GM23338 (cell line): Measurements from ENCODE around the gene ESR2. TPM values are rescaled to one million over a fixed set of nuclear protein-coding genes. Genes with fewer than 3 reads are reported as not detected.
A peak's percentile ranks its signal among the peaks of the same experiment; 100 is the strongest.

ENCODE experiments used
- ATAC-seq: fragments of 200-7000 bp; cut with Tn5 transposase; 3 replicates; pipeline ENCODE4 v1.9.1; 2020
- DNase-seq: peaks from one replicate; pipeline ENCODE4 v3.0.0-alpha.2; 2015; ENCODE audit warnings: low spot score
- H2AFZ ChIP-seq: fragments of 200-600 bp; sonication (generic); 2 replicates; pipeline ENCODE4 v1.8.0; 2016; ENCODE audit warnings: antibody characterized with exemption, mild to moderate bottlenecking, moderate library complexity
- H3F3A ChIP-seq: fragments of 200-600 bp; sonication (generic); replicated peaks from 2 replicates; pipeline ENCODE4 v1.8.0; 2017; ENCODE audit warnings: antibody characterized with exemption, mixed run types, low read depth
- H3K27ac ChIP-seq: fragments of 200-600 bp; sonication (generic); 2 replicates; pipeline ENCODE4 v1.6.1; 2016; ENCODE audit warnings: low read depth
- H3K27me3 ChIP-seq: fragments of 200-600 bp; sonication (generic); 2 replicates; pipeline ENCODE4 v1.8.0; 2016; ENCODE audit warnings: mild to moderate bottlenecking, mixed run types, moderate library complexity; ENCODE audit not compliant: insufficient read depth
- H3K36me3 ChIP-seq: fragments of 200-600 bp; sonication (generic); 2 replicates; pipeline ENCODE4 v1.8.0; 2016; ENCODE audit warnings: mild to moderate bottlenecking; ENCODE audit not compliant: insufficient read depth
- H3K4me1 ChIP-seq: fragments of 200-600 bp; sonication (generic); 2 replicates; pipeline ENCODE4 v1.8.0; 2016; ENCODE audit warnings: mild to moderate bottlenecking, moderate library complexity; ENCODE audit not compliant: insufficient read depth
- H3K4me2 ChIP-seq: fragments of 200-600 bp; sonication (generic); 2 replicates; pipeline ENCODE4 v1.7.1; 2017; ENCODE audit warnings: mixed run types
- H3K4me3 ChIP-seq: fragments of 200-600 bp; sonication (generic); 2 replicates; pipeline ENCODE4 v1.6.1; 2016; ENCODE audit warnings: mixed run types
- H3K79me2 ChIP-seq: fragments of 200-600 bp; sonication (generic); replicated peaks from 2 replicates; pipeline ENCODE4 v1.8.0; 2017; ENCODE audit warnings: mild to moderate bottlenecking; ENCODE audit not compliant: insufficient read depth
- H3K9me2 ChIP-seq: fragments of 200-600 bp; sonication (generic); 2 replicates; pipeline ENCODE4 v1.8.0; 2017; ENCODE audit not compliant: insufficient read depth
- H4K20me1 ChIP-seq: fragments of 200-600 bp; sonication (generic); replicated peaks from 2 replicates; pipeline ENCODE4 v1.8.0; 2017; ENCODE audit warnings: mild to moderate bottlenecking; ENCODE audit not compliant: insufficient read depth
- H3K27ac Mint-ChIP-seq: 2 replicates; pipeline ENCODE4 v1.8.0; 2020; ENCODE audit warnings: inconsistent platforms, mild to moderate bottlenecking, moderate library complexity, mixed read lengths
- H3K27me3 Mint-ChIP-seq: 3 replicates; pipeline ENCODE4 v1.8.0; 2022; ENCODE audit warnings: low read depth, mild to moderate bottlenecking, moderate library complexity, mixed read lengths, inconsistent platforms; ENCODE audit not compliant: insufficient read depth, poor library complexity
- H3K36me3 Mint-ChIP-seq: 3 replicates; pipeline ENCODE4 v1.8.0; 2021; ENCODE audit warnings: low read depth, mild to moderate bottlenecking, inconsistent platforms, moderate library complexity, mixed read lengths
- H3K4me1 Mint-ChIP-seq: 3 replicates; pipeline ENCODE4 v1.8.0; 2020; ENCODE audit warnings: mild to moderate bottlenecking, inconsistent platforms, mixed read lengths
- H3K4me3 Mint-ChIP-seq: 3 replicates; pipeline ENCODE4 v1.8.0; 2021; ENCODE audit warnings: moderate library complexity, mild to moderate bottlenecking, inconsistent platforms, mixed read lengths
- H3K9me3 Mint-ChIP-seq: 3 replicates; pipeline ENCODE4 v1.8.0; 2020; ENCODE audit warnings: moderate library complexity, mild to moderate bottlenecking, inconsistent platforms, mixed read lengths
- CREB1 ChIP-seq: fragments of 250-450 bp; sonication (Bioruptor Pico); IDR thresholded peaks from 2 replicates; pipeline ENCODE4 v1.5.0; 2020; ENCODE audit warnings: low read depth, mild to moderate bottlenecking, moderate library complexity
- CTCF ChIP-seq, 2 experiments: fragments of 200-600 bp in 1 of 2; sonication (generic) in 1 of 2; conservative IDR thresholded peaks; 2 replicates each; pipeline versions ENCODE4 v1.5.1 to v1.6.1; 2016 to 2017; ENCODE audit warnings: antibody characterized with exemption in 2 of 2, low read depth in 2 of 2, mild to moderate bottlenecking in 2 of 2, moderate library complexity in 1 of 2
- ETS1 ChIP-seq: IDR thresholded peaks from 2 replicates; pipeline ENCODE4 v1.6.1; 2016; ENCODE audit warnings: antibody characterized with exemption
- EZH2 ChIP-seq: fragments of 200-600 bp; sonication (generic); IDR thresholded peaks from one replicate; pipeline ENCODE4 v1.8.0; 2017; ENCODE audit warnings: antibody characterized with exemption, mild to moderate bottlenecking, low read depth; ENCODE audit not compliant: unreplicated experiment
- JUNB ChIP-seq: IDR thresholded peaks from one replicate; pipeline ENCODE4 v1.6.1; 2016; ENCODE audit warnings: antibody characterized with exemption; ENCODE audit not compliant: unreplicated experiment
- NANOG ChIP-seq: IDR thresholded peaks from 2 replicates; pipeline ENCODE4 v1.6.1; 2016; ENCODE audit warnings: antibody characterized with exemption, borderline replicate concordance
- POLR2AphosphoS5 ChIP-seq: IDR thresholded peaks from 2 replicates; pipeline ENCODE4 v1.6.1; 2016; ENCODE audit warnings: antibody characterized with exemption, low read depth
- REST ChIP-seq: IDR thresholded peaks from one replicate; pipeline ENCODE4 v1.6.1; 2018; ENCODE audit warnings: antibody characterized with exemption; ENCODE audit not compliant: unreplicated experiment
- STAT1 ChIP-seq: IDR thresholded peaks from one replicate; pipeline ENCODE4 v1.6.1; 2016; ENCODE audit warnings: antibody characterized with exemption; ENCODE audit not compliant: unreplicated experiment
- ZNF114 ChIP-seq: fragments of 250-450 bp; sonication (Bioruptor Pico); IDR thresholded peaks from 2 replicates; pipeline ENCODE4 v1.5.0; 2020; ENCODE audit warnings: mild to moderate bottlenecking, moderate library complexity
- ZNF331 ChIP-seq: fragments of 250-450 bp; sonication (Bioruptor Pico); IDR thresholded peaks from 2 replicates; pipeline ENCODE4 v1.5.0; 2020; ENCODE audit warnings: low read depth, mild to moderate bottlenecking, moderate library complexity
- ZNF462 ChIP-seq: fragments of 250-450 bp; sonication (Bioruptor Pico); IDR thresholded peaks from 2 replicates; pipeline ENCODE4 v1.5.0; 2020; ENCODE audit warnings: mild to moderate bottlenecking, moderate library complexity
- polyA plus RNA-seq: library from polyadenylated mRNA; unstranded; fragments of >200 nt; fragmentation: Nextera tagmentation; extraction: Ambion mirVana; gene quantifications from 2 replicates; pipeline ENCODE4 v1.2.1, GENCODE V29; 2016
- total RNA-seq: library from RNA; depleted of rRNA; stranded (reverse); fragments of >200 nt; shearing (Covaris generic); gene quantifications from 2 replicates; pipeline ENCODE4 v1.2.3, GENCODE V29; 2014

ESR2 gene
- total and polyA plus RNA-seq, 2 experiments from 2014 or later = 0.58 to 0.59 TPM

- TF ChIP-seq ZNF114 (CRISPR knock-in tag) (no peak), ZNF331 (CRISPR knock-in tag) (no peak), NANOG (no peak), REST (no peak)
Measured at GRCh38 chr14:64326502-64326901, 32.3 kb upstream of the ESR2 start (continued).

- H3F3A ChIP-seq = no peaks in the 10 kb centered on the region
- no peak overlapping the region for H3K27ac ChIP-seq
- Mint-ChIP-seq H3K4me3 (no peak overlapping the region), H3K27ac (peak overlapping the region; percentile 3; the same call in 1 of the 2 replicates), H3K36me3 (no peaks in the 10 kb centered on the region), H3K4me1 (peaks cover 6% of the 10 kb centered on the region), H3K9me3 (no peaks in the 10 kb centered on the region; the same call in 2 of the 3 replicates), H3K27me3 (peaks cover 1% of the 10 kb centered on the region)
- no peak overlapping the region for H3K4me3 ChIP-seq
- H3K79me2 ChIP-seq = no peaks in the 10 kb centered on the region
- no peaks in the 10 kb centered on the region for H3K9me2 ChIP-seq
- no peaks in the 10 kb centered on the region for H3K36me3 ChIP-seq
- ATAC-seq = no peak
- DNase-seq = no peak
- no peak overlapping the region for H2AFZ ChIP-seq
- H3K4me2 ChIP-seq = no peak overlapping the region
- H3K27me3 ChIP-seq = no peaks in the 10 kb centered on the region
- TF ChIP-seq ZNF331 (CRISPR knock-in tag) = no peak
- no peak for TF ChIP-seq NANOG
- TF ChIP-seq EZH2 = no peak
- TF ChIP-seq STAT1 = no peak
- no peak for TF ChIP-seq ZNF462 (CRISPR knock-in tag)
- TF ChIP-seq CREB1 = no peak
- TF ChIP-seq ZNF114 (CRISPR knock-in tag) = no peak
- no peak for TF ChIP-seq JUNB
- no peak for TF ChIP-seq POLR2AphosphoS5
- no peak for TF ChIP-seq ETS1
- no peak for TF ChIP-seq CTCF (conservative IDR thresholded peaks at IDR 0.05; ENCODE audit: low read depth in 2 of 2)
- H4K20me1 ChIP-seq = no peaks in the 10 kb centered on the region
- no peaks in the 10 kb centered on the region for H3K4me1 ChIP-seq
Measured at GRCh38 chr14:64324895-64325294, 30.7 kb upstream of the ESR2 start.
